Prostate gland (tissue), 2 donors: ENCODE measurements around the gene ZNF219. TPM values are rescaled to one million over a fixed set of nuclear protein-coding genes. Genes with fewer than 3 reads are reported as not detected.

Experiments used
- DNase-seq: peaks from one replicate; pipeline ENCODE4 v3.0.0-alpha.2; 2019; ENCODE audit warnings: low spot score
- H3K27ac ChIP-seq, 2 donors: fragments of 200-600 bp; sonication (generic); 2 replicates each; pipeline ENCODE4 v1.5.1; 2017 to 2019
- H3K27me3 ChIP-seq: fragments of 200-600 bp; sonication (generic); replicated peaks from 2 replicates; pipeline ENCODE4 v1.5.1; 2019; ENCODE audit not compliant: insufficient read depth
- H3K36me3 ChIP-seq, 2 donors: fragments of 200-600 bp; sonication (generic); 1 replicate in 1 of 2; 2 replicates in 1 of 2; pipeline versions ENCODE4 v1.5.1 to v1.8.1; 2017 to 2019
- H3K4me1 ChIP-seq: fragments of 200-600 bp; sonication (generic); replicated peaks from 2 replicates; pipeline ENCODE4 v1.5.1; 2019
- H3K4me3 ChIP-seq, 2 donors: fragments of 200-600 bp; sonication (generic); 2 replicates each; pipeline ENCODE4 v1.5.1; 2017 to 2019
- H3K9me3 ChIP-seq: fragments of 200-600 bp; sonication (generic); 2 replicates; pipeline ENCODE4 v1.5.1; 2017
- CTCF ChIP-seq, 4 experiments: fragments of 200-600 bp in 2 of 4; fragments of 450-650 bp in 2 of 4; sonication (generic) in 2 of 4; IDR thresholded peaks; 1 replicate in 3 of 4; 2 replicates in 1 of 4; pipeline ENCODE4 v1.5.1; 2016 to 2019; ENCODE audit warnings: antibody characterized with exemption in 4 of 4, mild to moderate bottlenecking in 2 of 4, moderate library complexity in 2 of 4
- POLR2A ChIP-seq: fragments of 450-650 bp; IDR thresholded peaks from one replicate; pipeline ENCODE4 v1.6.1; 2016; ENCODE audit warnings: antibody characterized with exemption, mild to moderate bottlenecking
- POLR2AphosphoS5 ChIP-seq: sonication (generic); formaldehyde crosslinking; IDR thresholded peaks from one replicate; pipeline ENCODE4 v1.6.1; 2017; ENCODE audit warnings: antibody characterized with exemption
- WGBS: methylation state at CpG from one replicate; pipeline ENCODE4 v1.1.5; 2018; 5-methylcytosine and 5-hydroxymethylcytosine counted together
- intact Hi-C: fragments of 100-400 bp; cut with DNase I; formaldehyde crosslinking; loops from one replicate; pipeline ENCODE4 v1.14.2; 2022
- total RNA-seq, 2 donors: library from RNA; depleted of rRNA; stranded (reverse); fragments of >200 nt; gene quantifications; one replicate each; pipeline ENCODE4 v1.1.0, GENCODE V29; 2016

The ZNF219 gene
- total RNA-seq, 2 donors from 2014 or later = 56.8 to 89.8 TPM

- peak; percentile 96 for DNase-seq
- Histone ChIP-seq H3K4me3 (peak overlapping the region; percentile 61 to 73), H3K27me3 (no peaks in the 10 kb centered on the region), H3K36me3 (no peaks in the 10 kb centered on the region), H3K9me3 (no peaks in the 10 kb centered on the region), H3K27ac (peak overlapping the region; percentile 93 to 99), H3K4me1 (peaks cover 17% of the 10 kb centered on the region)
- intact Hi-C loops = loop anchor here (1.0 to 10.0 kb wide), 4 partner anchors 12 to 422 kb away; partner anchors contain the start of genes ARHGEF40, RNASE4 and SUPT16H
- WGBS = under 1% methylated on average over 52 of the region's 62 CpGs
- TF ChIP-seq POLR2AphosphoS5 = peak; percentile 92
- peak; percentile 52 to 95 (median 68) for TF ChIP-seq CTCF (IDR thresholded peaks at IDR 0.05)
- TF ChIP-seq POLR2A = peak; percentile 94
Observed at GRCh38 chr14:21103710-21104447, 5.4 kb upstream of the ZNF219 start.

GRCh38 chr14:21103411-21103709 is 4.9 kb upstream of the ZNF219 start:
- peak overlapping the region; percentile 93 to 99 for H3K27ac ChIP-seq
- H3K9me3 ChIP-seq = no peaks in the 10 kb centered on the region
- H3K36me3 ChIP-seq = no peaks in the 10 kb centered on the region
- under 1% methylated on average over 9 of the region's 9 CpGs for WGBS
- intact Hi-C loops = loop anchor here (5.0 to 10.0 kb wide), 2 partner anchors 281 to 421 kb away; partner anchors contain the start of genes RNASE4 and SUPT16H
- peak overlapping the region; percentile 61 to 73 for H3K4me3 ChIP-seq
- DNase-seq = no peak
- no peaks in the 10 kb centered on the region for H3K27me3 ChIP-seq
- H3K4me1 ChIP-seq = peaks cover 17% of the 10 kb centered on the region
- TF ChIP-seq POLR2A (peak; percentile 17), POLR2AphosphoS5 (no peak)

GRCh38 chr14:21102521-21103410 is 4.3 kb upstream of the ZNF219 start:
- TF ChIP-seq POLR2AphosphoS5 (no peak), POLR2A (no peak), CTCF (IDR thresholded peaks at IDR 0.05) (no peak)
- Histone ChIP-seq H3K4me1 (peaks cover 17% of the 10 kb centered on the region), H3K9me3 (no peaks in the 10 kb centered on the region), H3K27ac (peak overlapping the region; percentile 93 to 99), H3K4me3 (peak overlapping the region; percentile 61 to 73), H3K27me3 (no peaks in the 10 kb centered on the region), H3K36me3 (no peaks in the 10 kb centered on the region)
- no peak for DNase-seq
- WGBS = 18% methylated on average over 9 of the region's 9 CpGs
- intact Hi-C loops = loop anchor here (5.0 to 10.0 kb wide), 2 partner anchors 282 to 420 kb away; partner anchors contain the start of genes RNASE4 and SUPT16H

GRCh38 chr14:21101802-21102413 is 3.5 kb upstream of the ZNF219 start:
- Histone ChIP-seq H3K36me3 (no peaks in the 10 kb centered on the region), H3K9me3 (no peaks in the 10 kb centered on the region), H3K27me3 (no peaks in the 10 kb centered on the region), H3K27ac (no peak overlapping the region), H3K4me1 (peaks cover 17% of the 10 kb centered on the region), H3K4me3 (no peak overlapping the region)
- intact Hi-C loops = loop anchor here (5.0 to 10.0 kb wide), 2 partner anchors 283 to 420 kb away; partner anchors contain the start of genes RNASE4 and SUPT16H
- no peak for DNase-seq
- WGBS = 86% methylated on average over 8 of the region's 8 CpGs
- TF ChIP-seq CTCF (IDR thresholded peaks at IDR 0.05) (no peak), POLR2AphosphoS5 (no peak), POLR2A (no peak)

GRCh38 chr14:21100931-21101330 is 2.5 kb upstream of the ZNF219 start, which contains the start of gene TMEM253:
Gene TMEM253 (plus strand): TSS chr14:21101066. CDS start chr14:21101344, 278 bp downstream.
- Histone ChIP-seq H3K36me3 (no peaks in the 10 kb centered on the region), H3K9me3 (no peaks in the 10 kb centered on the region), H3K4me3 (no peak within 1 kb of the TSS), H3K27ac (peak within 1 kb of the TSS; percentile 84 to 90), H3K27me3 (no peaks in the 10 kb centered on the region), H3K4me1 (peaks cover 12% of the 10 kb centered on the region)
- WGBS = 90% methylated on average over 5 of the region's 5 CpGs
- intact Hi-C loops = loop anchor here (5.0 to 10.0 kb wide), 2 partner anchors 284 to 419 kb away; partner anchors contain the start of genes RNASE4 and SUPT16H
- no peak for TF ChIP-seq POLR2AphosphoS5
- TF ChIP-seq CTCF (IDR thresholded peaks at IDR 0.05) = no peak
- TF ChIP-seq POLR2A = no peak
- DNase-seq = no peak
